HG03039 (cell line): ENCODE measurements around the gene ANO9.
"Not testable (repeated sequence)": the region's sequence is repeated elsewhere in the genome, so short reads cannot be mapped to it uniquely, and the experiment has no call there.

Experiments used
- ATAC-seq: cut with Tn5 transposase; IDR thresholded peaks from one replicate; pipeline ENCODE4 v1.9.1; 2021; ENCODE audit warnings: mild to moderate bottlenecking, moderate library complexity; ENCODE audit not compliant: unreplicated experiment

Gene ANO9

DNA sequence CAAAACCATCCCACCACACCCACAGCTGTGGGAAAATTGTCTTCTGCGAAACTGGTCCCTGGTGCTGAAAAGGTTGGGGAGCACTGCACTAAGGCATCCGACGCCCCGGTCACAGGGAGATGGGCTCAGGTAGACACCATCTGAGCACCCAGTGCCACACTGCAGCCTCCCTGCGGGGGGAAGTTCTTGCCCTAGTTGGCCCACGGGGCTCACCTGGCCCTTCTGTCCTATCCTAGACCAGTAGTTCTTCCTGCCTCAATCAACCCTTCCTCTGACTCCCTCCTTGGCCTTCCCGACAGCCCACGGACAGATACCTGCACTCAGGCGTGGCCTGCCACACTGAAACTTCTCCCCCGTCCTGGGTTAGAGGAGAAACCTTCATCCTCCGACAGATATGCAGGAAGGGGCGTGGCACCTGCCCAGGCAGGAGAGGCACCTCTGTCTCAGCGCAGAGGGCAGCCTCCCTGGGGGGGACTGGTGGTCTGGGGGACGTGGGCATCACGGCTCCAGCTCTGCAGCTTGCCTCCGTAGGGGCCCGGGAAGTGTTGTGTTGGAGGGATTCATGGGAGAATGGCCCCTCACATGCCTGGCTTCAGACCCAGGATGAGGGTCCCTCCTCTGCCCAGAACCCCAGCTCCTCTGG is 4.5 kb downstream of the ANO9 start:
- ATAC-seq: no peak

DNA sequence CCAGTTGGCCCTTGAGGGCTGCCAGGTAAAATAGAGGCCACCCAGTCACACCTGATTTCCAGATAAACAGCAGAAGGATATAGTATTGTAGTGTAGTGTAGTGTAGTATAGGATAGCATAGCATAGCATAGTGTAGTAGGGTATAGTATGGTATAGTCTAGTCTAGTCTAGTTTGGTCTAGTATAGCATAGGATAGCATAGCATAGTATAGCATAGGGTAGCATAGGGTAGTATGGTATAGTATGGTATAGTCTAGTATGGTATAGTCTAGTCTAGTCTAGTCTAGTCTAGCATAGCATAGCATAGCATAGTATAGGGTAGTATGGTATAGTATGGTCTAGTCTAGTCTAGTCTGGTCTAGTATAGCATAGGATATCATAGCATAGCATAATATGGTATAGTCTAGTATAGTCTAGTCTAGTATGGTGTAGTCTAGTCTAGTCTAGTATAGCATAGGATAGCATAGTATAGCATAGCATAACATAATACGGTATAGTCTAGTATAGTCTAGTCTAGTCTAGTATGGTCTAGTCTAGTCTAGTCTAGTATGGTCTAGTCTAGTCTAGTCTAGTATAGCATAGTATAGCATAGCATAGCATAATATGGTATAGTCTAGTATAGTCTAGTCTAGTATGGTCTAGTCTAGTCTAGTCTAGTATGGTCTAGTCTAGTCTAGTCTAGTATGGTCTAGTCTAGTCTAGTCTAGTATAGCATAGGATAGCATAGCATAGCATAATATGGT is 6.6 kb downstream of the ANO9 start:
- ATAC-seq: not testable (repeated sequence)

DNA sequence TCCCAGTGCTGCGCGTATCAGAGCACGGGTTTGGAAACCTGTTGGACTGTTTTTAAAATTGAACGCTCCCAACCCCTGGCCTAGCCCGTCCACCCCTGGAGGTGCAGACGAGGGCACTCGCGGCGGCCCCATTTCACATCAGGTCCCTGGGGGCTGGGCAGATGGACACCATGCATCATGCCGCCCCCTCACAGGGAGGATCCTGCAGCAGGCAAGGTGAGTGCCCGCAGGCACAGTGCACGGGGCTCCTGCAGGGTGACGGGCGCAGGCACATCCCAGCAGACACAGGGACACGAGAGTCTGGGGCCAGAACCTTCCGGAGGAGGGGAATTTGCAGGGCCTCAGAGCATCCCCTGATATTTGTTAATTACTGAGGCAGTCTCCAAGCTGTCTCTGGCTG is 7.3 kb downstream of the ANO9 start:
- no peak for ATAC-seq

DNA sequence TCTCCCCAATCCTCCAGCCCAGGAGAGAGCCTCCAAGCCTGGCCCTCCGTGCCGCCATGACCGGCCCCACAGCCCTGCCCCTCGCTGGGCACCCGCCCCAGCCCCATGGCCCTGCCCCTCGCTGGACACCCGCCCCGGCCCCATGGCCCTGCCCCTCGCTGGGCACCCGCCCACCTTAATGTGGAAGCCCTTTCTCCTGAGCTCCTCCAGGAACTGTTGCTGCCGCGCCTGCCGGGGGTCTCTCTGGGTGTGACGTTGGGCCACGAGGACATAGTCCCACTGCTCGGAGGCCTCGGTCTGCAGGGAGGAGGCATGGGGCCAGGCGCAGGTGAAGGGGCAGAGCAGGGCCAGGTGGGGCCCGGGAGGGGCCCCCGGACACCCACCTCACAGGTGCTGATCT is 8.2 kb downstream of the ANO9 start:
- no peak for ATAC-seq

DNA sequence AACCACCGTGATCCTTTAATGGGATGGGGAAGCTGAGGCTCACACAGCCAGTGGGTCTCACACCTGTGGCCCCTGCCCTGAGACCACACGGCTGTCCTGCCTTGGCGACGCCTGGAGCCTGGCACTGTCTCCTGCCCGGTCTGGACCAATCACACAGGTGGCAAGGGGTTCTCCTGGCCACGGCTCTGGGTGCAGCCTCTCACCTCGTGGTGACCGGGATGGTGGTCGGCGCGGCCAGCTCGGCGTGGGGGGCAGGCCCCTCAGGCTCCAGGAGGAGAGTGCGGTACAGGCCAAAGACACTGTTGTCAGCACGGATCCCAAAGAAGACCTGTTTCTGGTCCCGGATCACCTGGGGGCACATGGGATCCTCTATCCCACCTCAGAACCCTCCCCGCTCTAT is 8.7 kb downstream of the ANO9 start:
- ATAC-seq: no peak

DNA sequence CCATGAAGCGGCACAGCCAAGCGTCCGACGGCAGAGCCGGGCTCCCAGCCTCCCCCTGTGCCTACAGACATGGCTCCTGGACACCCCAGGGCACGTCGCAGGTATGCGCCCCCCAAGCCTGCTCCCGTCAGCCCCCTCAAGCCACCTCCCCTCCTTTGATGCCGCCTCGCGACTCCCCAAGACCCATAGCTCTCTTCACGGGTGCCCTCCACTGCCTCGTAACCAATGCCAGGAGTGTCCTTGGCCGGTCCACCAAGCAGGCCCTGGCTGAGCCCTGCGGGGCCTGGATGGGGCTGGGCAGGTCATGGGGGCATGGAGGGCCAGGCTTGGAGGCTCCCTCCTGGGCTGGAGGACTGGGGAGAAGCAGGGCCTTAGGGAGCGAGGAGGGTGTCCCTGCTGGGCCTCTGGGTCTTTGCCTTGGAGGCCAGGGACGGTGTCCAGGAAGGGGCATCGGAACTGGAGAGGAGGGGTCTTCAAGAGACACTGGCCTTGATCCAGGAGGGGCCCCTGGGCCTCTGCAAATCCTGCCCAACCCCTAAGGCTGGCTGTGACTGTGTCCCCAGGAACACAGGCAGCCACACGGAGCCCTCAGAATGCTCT is 9.2 kb downstream of the ANO9 start:
- no peak for ATAC-seq

DNA sequence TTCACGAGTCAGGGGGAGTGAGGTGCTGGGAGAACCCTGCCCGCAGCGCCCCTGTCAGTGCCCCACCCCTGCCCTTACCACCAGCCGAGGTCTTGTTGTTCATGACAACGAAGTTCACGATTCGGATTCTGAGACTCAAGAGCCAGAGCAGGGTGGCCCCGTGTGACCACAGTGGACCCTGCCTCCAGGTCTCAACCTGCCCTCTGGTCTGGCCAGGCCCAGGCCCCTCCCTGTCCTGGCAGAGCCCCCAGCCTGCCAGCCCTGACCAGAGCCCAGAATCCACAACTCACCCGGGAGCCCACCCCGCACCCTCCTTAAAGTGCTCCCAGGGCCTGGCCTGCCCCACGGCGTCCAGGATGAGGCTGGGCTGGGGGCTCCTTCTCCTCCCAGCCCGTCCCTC is 9.9 kb downstream of the ANO9 start:
- no peak for ATAC-seq

DNA sequence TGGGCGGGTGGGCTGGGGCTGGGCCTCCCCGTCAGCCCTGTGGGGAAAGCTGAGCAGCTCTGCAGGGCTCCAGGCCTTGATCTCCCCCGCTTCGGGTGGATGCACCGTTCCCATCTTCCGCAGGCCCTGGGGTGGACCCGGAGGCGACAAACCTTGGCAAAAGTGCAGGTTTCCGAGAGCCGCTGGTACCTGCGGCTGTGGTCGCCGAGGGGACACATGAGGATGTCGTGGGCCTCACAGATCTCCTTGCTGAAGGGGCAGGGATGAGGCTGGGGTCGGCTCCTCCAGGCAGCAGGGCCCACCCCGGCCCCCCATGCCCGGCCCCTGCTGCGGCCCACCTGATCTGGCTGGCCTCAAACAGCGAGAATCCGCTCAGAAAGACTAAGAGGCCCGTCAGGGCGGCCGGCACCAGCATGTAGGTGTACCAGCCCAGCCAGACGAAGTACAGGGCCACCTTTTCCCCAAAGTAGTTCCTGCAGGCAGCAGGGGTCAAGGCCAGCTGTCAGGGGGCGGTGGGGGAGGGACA is 11.8 kb downstream of the ANO9 start:
- ATAC-seq: no peak

DNA sequence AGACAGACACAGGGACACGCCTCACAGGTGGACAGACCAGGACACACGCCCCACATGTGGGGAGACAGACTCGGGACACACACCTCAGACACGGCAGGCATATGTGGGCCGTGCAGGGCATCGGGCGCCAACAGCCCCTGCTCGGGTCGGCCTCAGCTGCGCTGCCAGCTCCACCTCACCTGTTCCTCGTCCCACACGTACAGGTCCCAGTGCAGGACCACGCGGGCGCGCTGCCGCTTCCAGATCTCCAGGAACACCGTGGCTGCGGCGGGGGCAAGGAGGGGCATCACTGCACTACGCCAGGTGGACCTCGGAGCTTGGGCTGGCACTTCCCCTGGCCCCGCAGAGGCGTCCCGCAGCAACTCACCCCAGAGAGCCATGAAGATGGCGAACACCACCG is 12.4 kb downstream of the ANO9 start:
- no peak for ATAC-seq

DNA sequence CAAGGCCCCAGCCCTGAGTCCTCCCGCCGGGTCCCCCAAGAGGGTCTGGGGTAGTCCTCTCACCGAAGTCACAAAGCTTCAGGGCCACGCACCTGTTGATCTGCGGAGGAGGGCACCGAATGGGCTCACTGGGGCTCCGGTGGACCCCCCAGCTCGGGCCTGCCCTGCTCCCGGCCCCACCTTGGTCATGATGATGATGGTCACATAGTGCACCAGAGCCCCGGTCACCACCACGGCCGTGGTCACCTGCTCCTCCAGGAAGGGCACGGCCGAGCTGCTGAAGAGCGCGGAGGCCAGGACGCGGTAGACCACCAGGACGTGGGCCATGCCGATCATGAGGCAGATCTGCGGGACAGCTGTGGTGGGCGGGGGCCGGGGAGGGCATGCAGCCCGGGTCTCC is 13.5 kb downstream of the ANO9 start:
- ATAC-seq: no peak

DNA sequence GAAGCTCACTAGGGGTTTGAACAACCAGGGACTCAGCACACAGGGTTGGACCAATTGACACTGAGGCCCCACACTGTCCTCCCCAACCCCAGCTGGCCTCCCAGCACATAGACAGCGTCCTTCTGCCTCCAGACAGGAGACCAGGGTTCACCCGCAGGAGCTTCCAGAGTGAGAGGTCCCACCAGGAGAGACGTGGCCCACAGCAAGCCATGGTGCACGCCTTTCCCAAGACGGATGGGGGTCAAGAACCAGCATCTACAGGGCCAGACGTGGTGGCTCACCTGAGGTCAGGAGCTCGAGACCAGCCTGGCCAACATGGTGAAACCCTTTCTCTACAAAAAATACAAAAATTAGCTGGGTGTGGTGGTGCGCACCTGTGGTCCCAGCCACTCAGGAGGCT is 15.0 kb downstream of the ANO9 start:
- no peak for ATAC-seq

DNA sequence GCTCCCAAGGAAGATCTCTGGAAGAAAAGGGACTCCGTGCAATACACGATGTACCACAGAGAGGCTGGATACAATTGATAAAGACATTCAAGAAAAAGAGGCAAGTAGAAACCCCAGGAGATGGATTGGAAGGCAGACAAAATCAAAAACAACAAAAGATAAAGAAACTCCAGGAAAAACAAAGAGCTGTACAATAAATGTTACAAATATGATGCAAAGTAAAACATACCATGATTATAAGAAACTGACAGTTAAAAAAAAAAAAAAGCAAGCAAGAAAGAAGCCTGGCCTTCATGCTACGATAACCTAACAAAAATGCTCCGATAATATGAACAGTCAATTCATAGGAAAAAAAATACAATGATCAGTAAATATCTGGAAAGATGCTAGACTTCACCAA is 16.5 kb downstream of the ANO9 start:
- ATAC-seq: no peak

DNA sequence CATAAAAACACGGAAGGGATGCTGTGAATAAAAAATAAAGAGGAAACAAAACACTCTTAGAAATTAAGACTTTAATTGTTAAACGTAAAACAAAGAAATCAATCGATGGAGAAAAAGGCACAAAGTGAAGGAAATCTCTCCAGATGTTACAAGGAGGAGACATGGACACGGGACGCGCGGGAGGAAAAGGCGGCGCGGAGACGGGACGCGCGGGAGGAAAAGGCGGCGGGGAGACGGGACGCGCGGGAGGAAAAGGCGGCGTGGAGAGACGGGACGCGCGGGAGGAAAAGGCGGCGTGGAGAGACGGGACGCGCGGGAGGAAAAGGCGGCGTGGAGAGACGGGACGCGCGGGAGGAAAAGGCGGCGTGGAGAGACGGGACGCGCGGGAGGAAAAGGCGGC is 17.0 kb downstream of the ANO9 start:
- not testable (repeated sequence) for ATAC-seq

DNA sequence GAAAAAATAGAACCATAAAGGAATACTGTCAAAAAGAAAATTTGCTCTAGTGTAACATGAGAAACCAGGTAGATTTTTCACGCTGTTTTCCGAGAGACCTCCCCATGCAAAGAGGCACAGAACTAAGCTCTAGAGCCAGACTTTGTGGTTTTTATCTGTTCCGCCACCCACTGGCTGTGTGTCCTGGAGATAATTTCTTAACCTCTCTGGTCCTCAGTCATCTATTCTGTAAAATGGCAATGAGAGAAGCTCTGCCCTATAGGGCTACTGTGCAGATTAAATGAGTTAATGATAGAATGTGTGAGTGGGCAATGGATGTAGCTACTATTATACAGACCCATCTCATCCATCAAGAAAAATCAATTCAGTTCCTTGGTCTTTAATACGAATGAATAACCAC is 17.6 kb downstream of the ANO9 start:
- ATAC-seq: no peak

DNA sequence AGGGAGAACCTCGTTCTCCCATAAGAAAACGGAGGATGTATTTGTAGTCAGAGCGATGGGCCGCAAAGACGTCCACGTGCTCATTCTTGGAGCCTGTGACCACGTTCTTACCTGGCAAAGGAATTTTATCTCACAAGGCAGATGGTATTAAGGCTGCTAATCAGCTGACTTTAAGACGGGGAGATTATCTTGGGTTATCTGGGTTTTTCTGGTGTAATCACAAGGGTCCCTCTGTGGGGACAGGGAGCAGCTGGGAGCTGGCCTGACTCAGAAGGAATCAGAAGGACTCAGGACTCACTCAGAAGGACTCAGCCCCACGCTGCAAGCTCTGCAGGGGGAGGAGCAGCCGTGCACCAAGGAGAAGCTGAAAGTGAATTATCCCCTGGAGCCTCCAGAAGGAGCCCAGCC is 19.6 kb downstream of the ANO9 start:
- no peak for ATAC-seq

DNA sequence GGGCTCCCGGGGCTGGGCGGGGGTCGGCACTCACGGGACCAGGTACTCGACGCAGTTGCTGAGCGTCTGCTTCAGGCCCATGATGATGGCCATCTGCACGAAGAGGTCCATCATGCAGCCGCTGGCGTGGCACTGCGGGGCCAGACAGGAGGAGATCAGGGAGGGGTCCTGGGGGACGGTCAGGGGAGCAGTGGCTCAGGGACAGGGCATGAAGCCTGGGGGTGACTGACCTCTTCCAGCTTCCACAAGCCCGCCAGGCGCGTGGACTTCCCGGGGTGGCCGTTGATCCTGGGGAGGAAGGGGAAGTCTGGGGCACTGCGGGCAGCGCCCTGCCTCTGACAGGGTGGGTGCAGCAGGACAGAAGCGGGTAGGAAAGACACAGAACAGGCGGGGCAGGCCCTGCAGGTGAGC is 20.9 kb downstream of the ANO9 start:
- no peak for ATAC-seq

DNA sequence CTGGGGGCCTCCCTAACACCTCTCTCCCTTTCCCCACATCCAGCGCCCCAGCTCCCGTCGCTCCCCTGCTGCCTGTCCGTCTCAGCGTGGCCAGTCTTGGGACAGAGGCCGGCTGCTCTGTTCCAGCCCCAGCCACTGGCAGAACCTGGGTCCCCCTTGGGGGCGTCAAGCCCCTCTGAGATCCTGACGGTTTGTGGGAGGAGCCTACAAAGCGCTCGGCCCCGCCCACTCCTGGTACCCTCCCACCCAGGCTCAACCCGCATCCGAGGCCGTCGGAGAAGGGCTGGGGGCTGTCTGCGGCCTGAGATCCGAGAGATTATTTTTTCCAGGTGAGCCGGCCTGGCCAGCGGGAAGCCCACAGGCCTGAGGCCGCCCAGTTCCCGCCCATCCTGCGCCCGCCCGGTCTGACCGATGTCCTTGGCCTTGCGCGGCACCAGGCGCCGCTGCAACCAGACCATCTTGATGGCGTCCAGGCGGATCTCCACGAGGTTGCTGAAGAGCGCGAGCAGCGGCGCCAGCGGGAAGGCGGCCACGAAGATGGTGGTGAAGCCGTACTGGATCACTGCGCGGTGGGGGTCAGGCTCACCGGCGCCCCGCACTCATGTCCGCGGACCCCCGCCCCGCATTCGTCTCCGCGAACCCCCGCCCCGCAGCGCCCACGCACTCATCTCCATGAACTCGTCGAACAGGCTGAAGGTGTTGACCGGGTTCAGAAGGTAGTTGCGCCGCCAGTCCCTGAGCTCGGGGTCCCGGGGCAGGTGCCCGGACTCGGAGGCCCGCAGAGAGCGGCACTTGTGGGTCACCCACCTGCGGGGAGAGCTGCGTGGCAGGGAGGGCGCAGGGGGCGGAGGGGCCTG is 21.5 kb downstream of the ANO9 start:
- ATAC-seq: no peak

DNA sequence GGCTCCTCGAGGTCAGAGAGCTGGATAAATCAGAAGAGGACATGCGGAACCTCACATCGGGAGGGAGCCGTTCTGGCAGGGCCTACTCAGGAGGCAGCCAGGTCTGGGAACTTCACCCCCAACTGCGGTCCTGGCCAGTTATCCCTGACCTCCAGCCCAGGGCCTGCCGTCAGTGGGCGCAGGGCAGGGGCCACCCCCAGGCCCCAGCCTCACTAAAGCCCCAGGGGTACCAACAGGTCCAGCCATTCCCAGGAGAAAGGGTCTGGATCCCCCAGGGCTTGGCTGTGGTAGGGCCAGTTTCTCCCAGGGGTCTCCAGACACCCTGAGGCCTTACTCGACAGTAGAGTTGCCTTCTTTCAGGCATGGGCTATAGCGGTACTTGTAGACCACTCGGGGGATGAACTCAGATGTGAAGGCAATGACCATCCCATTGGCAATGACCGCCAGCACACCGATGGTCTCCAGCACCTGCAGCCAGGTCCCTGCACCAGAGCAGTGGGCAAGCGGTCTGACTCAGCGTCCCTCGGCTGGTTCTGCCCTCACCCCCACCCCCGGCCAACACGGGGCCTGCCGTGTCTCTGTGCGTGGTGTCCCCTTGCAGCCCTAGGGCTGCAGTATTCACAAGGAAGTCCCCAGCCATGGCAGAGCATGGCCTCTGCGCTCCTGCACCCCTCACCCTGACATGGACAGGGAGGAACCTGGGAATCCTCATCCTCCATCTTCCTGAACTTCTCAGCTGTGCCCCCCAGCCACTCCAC is 22.4 kb downstream of the ANO9 start:
- ATAC-seq: no peak

DNA sequence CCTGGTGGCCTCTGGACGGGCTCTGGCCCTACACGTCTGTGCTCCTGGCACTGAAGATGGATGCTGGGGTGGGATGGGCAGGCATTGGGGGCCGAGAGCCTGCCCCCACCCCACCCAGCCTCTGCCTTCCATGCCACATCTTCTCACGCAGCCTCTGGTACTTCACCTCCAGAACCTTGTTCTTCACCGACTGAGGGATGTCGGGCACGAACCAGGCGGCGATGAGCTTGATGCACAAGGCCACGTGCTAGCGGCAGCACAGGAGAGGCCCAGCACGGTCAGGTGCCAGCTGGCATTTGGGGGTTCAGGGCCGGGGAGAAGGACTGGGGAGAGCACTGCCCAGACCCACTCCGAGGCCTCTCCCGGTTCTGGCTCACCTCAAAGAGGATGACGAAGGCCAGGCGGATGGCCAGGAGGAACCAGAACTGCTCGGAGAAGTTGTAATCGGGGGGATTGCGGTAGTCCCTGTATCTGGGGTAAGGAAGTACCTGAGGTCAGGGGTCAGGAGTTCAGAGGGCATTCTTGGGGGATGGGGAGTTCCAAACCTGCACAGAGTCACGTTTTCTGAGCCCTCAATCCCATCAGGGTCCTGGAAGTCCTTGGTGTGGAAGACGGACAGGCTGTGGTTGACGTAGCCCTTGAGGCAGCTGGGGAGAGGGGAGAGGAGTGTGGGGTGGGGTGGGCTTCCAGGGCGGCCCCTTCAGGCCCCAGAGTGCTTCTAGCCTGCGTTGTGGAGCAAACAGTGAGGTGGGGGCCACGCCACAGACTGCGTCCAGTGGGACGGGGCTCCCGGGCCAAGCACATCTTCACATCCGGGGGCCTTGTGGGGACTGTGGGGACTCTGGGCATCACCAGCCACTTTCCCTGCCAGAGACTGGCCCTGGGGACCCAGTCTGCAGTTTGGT is 23.2 kb downstream of the ANO9 start:
- no peak for ATAC-seq
